HFFc6 (cell line): ENCODE data around the gene LRRN4CL. TPM values are rescaled to one million over a fixed set of nuclear protein-coding genes. Genes with fewer than 3 reads are reported as not detected.
"Not testable (repeated sequence)": the region's sequence is repeated elsewhere in the genome, so short reads cannot be mapped to it uniquely, and the experiment has no call there.

Source experiments
- DNase-seq: peaks from one replicate; pipeline ENCODE4 v3.0.0-alpha.2; 2018
- H3K27ac Mint-ChIP-seq: 2 replicates; pipeline ENCODE4 v1.8.0; 2020; ENCODE audit warnings: mild to moderate bottlenecking, mixed read lengths
- H3K27me3 Mint-ChIP-seq: 2 replicates; pipeline ENCODE4 v1.8.0; 2021; ENCODE audit warnings: mild to moderate bottlenecking, moderate library complexity, mixed read lengths; ENCODE audit not compliant: insufficient read depth
- H3K36me3 Mint-ChIP-seq: 2 replicates; pipeline ENCODE4 v1.8.0; 2021; ENCODE audit warnings: low read depth, mixed read lengths
- H3K4me1 Mint-ChIP-seq: 2 replicates; pipeline ENCODE4 v1.8.0; 2020; ENCODE audit warnings: low read depth, mixed read lengths
- H3K4me3 Mint-ChIP-seq: 2 replicates; pipeline ENCODE4 v1.8.0; 2020; ENCODE audit warnings: mild to moderate bottlenecking, moderate library complexity, mixed read lengths
- H3K9me3 Mint-ChIP-seq: 2 replicates; pipeline ENCODE4 v1.8.0; 2020; ENCODE audit warnings: mild to moderate bottlenecking, mixed read lengths
- total RNA-seq, 6 experiments: library from RNA; stranded (reverse); fragmentation: NEBNext Ultra II Directional; extraction: Animal tissue kit (Norgen Biotek cat#: 25700); gene quantifications; 2 replicates in 1 of 6; 3 replicates in 5 of 6; pipeline ENCODE4 v1.2.3, GENCODE V29; 2021
- TF ChIP-seq, protein P1 (sequence below): fragments of 200-600 bp; sonication (generic); IDR thresholded peaks from 2 replicates; pipeline ENCODE4 v1.5.0; 2021; ENCODE audit warnings: antibody characterized with exemption, mild to moderate bottlenecking

Gene LRRN4CL
- total RNA-seq, 6 experiments from 2014 or later, result 1.2 to 4.0 (median 1.4) TPM

- Mint-ChIP-seq H3K27me3 (0 out of 2 replicates have a peak, but pooled peaks cover 2% of the 10 kb centered on the region), H3K27ac (peak overlapping the region; percentile 89), H3K9me3 (no peaks in the 10 kb centered on the region), H3K4me1 (peaks cover 18% of the 10 kb centered on the region), H3K4me3 (peak overlapping the region; percentile 95), H3K36me3 (no peaks in the 10 kb centered on the region; the same call in 1 of the 2 replicates)
- TF ChIP-seq, protein P1, sequence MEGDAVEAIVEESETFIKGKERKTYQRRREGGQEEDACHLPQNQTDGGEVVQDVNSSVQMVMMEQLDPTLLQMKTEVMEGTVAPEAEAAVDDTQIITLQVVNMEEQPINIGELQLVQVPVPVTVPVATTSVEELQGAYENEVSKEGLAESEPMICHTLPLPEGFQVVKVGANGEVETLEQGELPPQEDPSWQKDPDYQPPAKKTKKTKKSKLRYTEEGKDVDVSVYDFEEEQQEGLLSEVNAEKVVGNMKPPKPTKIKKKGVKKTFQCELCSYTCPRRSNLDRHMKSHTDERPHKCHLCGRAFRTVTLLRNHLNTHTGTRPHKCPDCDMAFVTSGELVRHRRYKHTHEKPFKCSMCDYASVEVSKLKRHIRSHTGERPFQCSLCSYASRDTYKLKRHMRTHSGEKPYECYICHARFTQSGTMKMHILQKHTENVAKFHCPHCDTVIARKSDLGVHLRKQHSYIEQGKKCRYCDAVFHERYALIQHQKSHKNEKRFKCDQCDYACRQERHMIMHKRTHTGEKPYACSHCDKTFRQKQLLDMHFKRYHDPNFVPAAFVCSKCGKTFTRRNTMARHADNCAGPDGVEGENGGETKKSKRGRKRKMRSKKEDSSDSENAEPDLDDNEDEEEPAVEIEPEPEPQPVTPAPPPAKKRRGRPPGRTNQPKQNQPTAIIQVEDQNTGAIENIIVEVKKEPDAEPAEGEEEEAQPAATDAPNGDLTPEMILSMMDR, result no peak
- no peak for DNase-seq
Observed at GRCh38 chr11:62652161-62653006, 36.9 kb downstream of the LRRN4CL start.

GRCh38 chr11:62650283-62650682 is 39.0 kb downstream of the LRRN4CL start:
- H3K27ac Mint-ChIP-seq, H3K36me3 Mint-ChIP-seq, H3K9me3 Mint-ChIP-seq, H3K4me3 Mint-ChIP-seq, H3K27me3 Mint-ChIP-seq, DNase-seq: not testable (repeated sequence)
- peaks cover 24% of the 10 kb centered on the region for H3K4me1 Mint-ChIP-seq

- Mint-ChIP-seq H3K4me1 (peaks cover 31% of the 10 kb centered on the region), H3K9me3 (no peaks in the 10 kb centered on the region), H3K4me3 (no peak overlapping the region), H3K36me3 (peaks cover 9% of the 10 kb centered on the region), H3K27me3 (peaks cover 2% of the 10 kb centered on the region; the same call in 1 of the 2 replicates), H3K27ac (no peak overlapping the region)
- TF ChIP-seq, protein P1, result no peak
- no peak for DNase-seq
Observed at GRCh38 chr11:62649486-62649885, 39.8 kb downstream of the LRRN4CL start.

GRCh38 chr11:62648967-62649364 is 40.4 kb downstream of the LRRN4CL start:
- DNase-seq, result no peak
- Mint-ChIP-seq H3K4me3 (no peak overlapping the region), H3K4me1 (peaks cover 31% of the 10 kb centered on the region), H3K27me3 (peaks cover 2% of the 10 kb centered on the region; the same call in 1 of the 2 replicates), H3K27ac (no peak overlapping the region), H3K9me3 (no peaks in the 10 kb centered on the region), H3K36me3 (peaks cover 9% of the 10 kb centered on the region)
- TF ChIP-seq, protein P1, result no peak

DNA sequence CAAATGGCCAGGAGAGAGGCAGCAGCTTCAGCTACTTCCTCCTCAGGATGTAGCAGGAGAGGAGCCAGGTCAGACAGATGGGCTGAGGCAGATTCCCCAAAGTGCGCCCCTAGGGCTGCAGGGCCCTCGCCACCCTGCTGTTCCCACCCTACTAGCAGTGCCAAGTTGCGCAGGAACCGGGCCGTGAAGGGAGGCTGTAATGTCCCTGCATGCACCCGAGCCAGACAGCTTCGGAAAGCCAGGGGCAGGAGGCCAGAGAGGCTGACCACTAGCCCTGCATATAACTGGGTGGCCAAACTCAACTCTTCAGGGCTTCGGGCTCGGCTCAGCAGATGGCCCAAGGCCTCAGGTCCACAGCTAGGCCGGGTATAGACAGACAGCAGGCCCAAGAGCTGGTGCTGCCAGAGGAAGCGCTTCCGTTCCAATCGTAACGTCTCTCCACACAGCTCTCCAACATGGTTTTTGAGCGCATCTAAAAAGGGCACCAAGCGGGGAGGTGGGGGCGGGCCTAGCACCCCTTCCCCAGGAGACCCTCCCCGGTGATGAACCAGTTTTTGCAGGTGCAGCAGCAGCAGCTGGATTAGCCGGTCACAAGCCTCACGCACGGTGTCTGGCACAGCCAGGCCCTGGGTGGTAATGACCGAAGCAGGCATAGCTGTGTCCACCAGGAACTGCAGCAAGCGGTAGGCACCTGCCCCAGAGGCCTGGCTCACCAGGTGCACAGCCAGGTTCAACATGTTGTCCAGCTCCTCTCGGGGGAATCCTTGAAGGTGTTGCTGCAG is 41.0 kb downstream of the LRRN4CL start:
- no peak overlapping the region for H3K27ac Mint-ChIP-seq

More for the DNA sequence above, 41.0 kb downstream of the LRRN4CL start:
- H3K27me3 Mint-ChIP-seq, result peaks cover 2% of the 10 kb centered on the region; the same call in 1 of the 2 replicates
- TF ChIP-seq, protein P1, result no peak
- DNase-seq, result no peak
- H3K9me3 Mint-ChIP-seq, result no peaks in the 10 kb centered on the region
- peaks cover 26% of the 10 kb centered on the region for H3K4me1 Mint-ChIP-seq
- peaks cover 9% of the 10 kb centered on the region for H3K36me3 Mint-ChIP-seq
- no peak overlapping the region for H3K4me3 Mint-ChIP-seq
